ENCODE data around the gene LRIT2.
A peak's percentile ranks its signal among the peaks of the same experiment; 100 is the strongest.

GRCh38 chr10:84264611-84265141 is 39.3 kb upstream of the LRIT2 start:
- TF ChIP-seq POLR2A (IDR thresholded peaks at IDR 0.05) (no peak), CTCF (IDR thresholded peaks at IDR 0.05) (peak; percentile 84 to 96 (median 92))

All from heart left ventricle (tissue), 13 donors.